ENCODE data around the gene STEAP4.

The STEAP4 gene

GRCh38 chr7:88302486-88302885 is 4.2 kb downstream of the STEAP4 start:
- Mint-ChIP-seq H3K27ac (no peak overlapping the region), H3K4me1 (peaks cover 7% of the 10 kb centered on the region), H3K36me3 (ENCODE audit: low read depth) (no peaks in the 10 kb centered on the region)

GRCh38 chr7:88301924-88302323 is 4.8 kb downstream of the STEAP4 start:
- no peak for TF ChIP-seq CTCF (IDR thresholded peaks at IDR 0.05; ENCODE audit: unreplicated experiment in 3 of 3)

More at GRCh38 chr7:88302486-88302885, 4.2 kb downstream of the STEAP4 start:
- TF ChIP-seq CTCF (IDR thresholded peaks at IDR 0.05; ENCODE audit: unreplicated experiment in 3 of 3), result no peak
- no peak overlapping the region for H3K4me3 Mint-ChIP-seq
- H3K9me3 Mint-ChIP-seq, result no peaks in the 10 kb centered on the region
- H3K27me3 Mint-ChIP-seq (ENCODE audit: low read depth), result peaks cover 33% of the 10 kb centered on the region

GRCh38 chr7:88300401-88300945 is 6.2 kb downstream of the STEAP4 start:
- Mint-ChIP-seq H3K36me3 (ENCODE audit: low read depth) (no peaks in the 10 kb centered on the region), H3K9me3 (no peaks in the 10 kb centered on the region), H3K27ac (no peak overlapping the region), H3K27me3 (ENCODE audit: low read depth) (peaks cover 13% of the 10 kb centered on the region), H3K4me1 (no peaks in the 10 kb centered on the region), H3K4me3 (no peak overlapping the region)
- TF ChIP-seq CTCF (IDR thresholded peaks at IDR 0.05; ENCODE audit: unreplicated experiment in 3 of 3), result no peak

More at GRCh38 chr7:88301924-88302323, 4.8 kb downstream of the STEAP4 start:
- Mint-ChIP-seq H3K4me3 (no peak overlapping the region), H3K9me3 (no peaks in the 10 kb centered on the region), H3K36me3 (ENCODE audit: low read depth) (no peaks in the 10 kb centered on the region), H3K4me1 (peaks cover 5% of the 10 kb centered on the region), H3K27me3 (ENCODE audit: low read depth) (peaks cover 28% of the 10 kb centered on the region), H3K27ac (no peak overlapping the region)

- no peaks in the 10 kb centered on the region for H3K9me3 Mint-ChIP-seq
- no peaks in the 10 kb centered on the region for H3K36me3 Mint-ChIP-seq (ENCODE audit: low read depth)
- H3K27me3 Mint-ChIP-seq (ENCODE audit: low read depth), result peaks cover 9% of the 10 kb centered on the region
- TF ChIP-seq CTCF (IDR thresholded peaks at IDR 0.05; ENCODE audit: unreplicated experiment in 3 of 3), result no peak
- no peak overlapping the region for H3K4me3 Mint-ChIP-seq
- no peaks in the 10 kb centered on the region for H3K4me1 Mint-ChIP-seq
- H3K27ac Mint-ChIP-seq, result no peak overlapping the region
These were observed 7.6 kb downstream of the STEAP4 start for GRCh38 chr7:88299126-88299525.

- Mint-ChIP-seq H3K36me3 (ENCODE audit: low read depth) (no peaks in the 10 kb centered on the region), H3K9me3 (no peaks in the 10 kb centered on the region), H3K27ac (no peak overlapping the region), H3K4me3 (no peak overlapping the region), H3K4me1 (no peaks in the 10 kb centered on the region), H3K27me3 (ENCODE audit: low read depth) (no peaks in the 10 kb centered on the region)
- no peak for TF ChIP-seq CTCF (IDR thresholded peaks at IDR 0.05; ENCODE audit: unreplicated experiment in 3 of 3)
These were observed 12.8 kb downstream of the STEAP4 start for GRCh38 chr7:88293866-88294265.

- Mint-ChIP-seq H3K9me3 (no peaks in the 10 kb centered on the region), H3K27ac (no peak overlapping the region), H3K36me3 (ENCODE audit: low read depth) (no peaks in the 10 kb centered on the region), H3K27me3 (ENCODE audit: low read depth) (no peaks in the 10 kb centered on the region), H3K4me1 (no peaks in the 10 kb centered on the region), H3K4me3 (no peak overlapping the region)
- no peak for TF ChIP-seq CTCF (IDR thresholded peaks at IDR 0.05; ENCODE audit: unreplicated experiment in 3 of 3)
These were observed 15.1 kb downstream of the STEAP4 start for GRCh38 chr7:88291398-88292173.

All from nephron (organoid).